Endothelial cell of umbilical vein (primary cell): ENCODE data around the gene VIL1.

Experiments used
- EZH2 ChIP-seq: IDR thresholded peaks from 2 replicates; pipeline ENCODE4 v1.6.1; 2012; ENCODE audit warnings: borderline replicate concordance, low read depth, mild to moderate bottlenecking, moderate library complexity, low read length, inconsistent platforms; ENCODE audit not compliant: severe bottlenecking
- FOS ChIP-seq: IDR thresholded peaks from 2 replicates; pipeline ENCODE4 v1.6.1; 2011; ENCODE audit warnings: mild to moderate bottlenecking, low read length, moderate library complexity, borderline replicate concordance; ENCODE audit not compliant: insufficient read depth
- GATA2 ChIP-seq: IDR thresholded peaks from 2 replicates; pipeline ENCODE4 v1.7.0; 2011; ENCODE audit warnings: low read depth, mild to moderate bottlenecking, moderate library complexity, mixed read lengths, low read length; ENCODE audit not compliant: insufficient read length, insufficient read depth
- JUN ChIP-seq: IDR thresholded peaks from 2 replicates; pipeline ENCODE4 v1.6.1; 2011; ENCODE audit warnings: borderline replicate concordance, low read depth; ENCODE audit not compliant: insufficient read length, insufficient read depth
- MYC ChIP-seq: IDR thresholded peaks from one replicate; pipeline ENCODE4 v1.6.1; 2011; ENCODE audit warnings: mild to moderate bottlenecking, low read depth, low read length
- POLR2A ChIP-seq: IDR thresholded peaks from 2 replicates; pipeline ENCODE4 v1.6.1; 2012; ENCODE audit warnings: low read depth, mild to moderate bottlenecking, control low read depth, low read length
- POLR2AphosphoS5 ChIP-seq: IDR thresholded peaks from 2 replicates; pipeline ENCODE4 v1.6.1; 2012; ENCODE audit warnings: low read depth, mild to moderate bottlenecking, control low read depth, low read length, moderate library complexity; ENCODE audit not compliant: insufficient read depth
- TF ChIP-seq, protein P1 (sequence below), 2 donors: IDR thresholded peaks; 1 replicate in 1 of 2; 2 replicates in 1 of 2; pipeline ENCODE4 v1.5.1; 2011; ENCODE audit warnings: low read length in 2 of 2, mild to moderate bottlenecking in 2 of 2, moderate library complexity in 2 of 2, control low read depth in 1 of 2, inconsistent platforms in 1 of 2, low read depth in 1 of 2; ENCODE audit not compliant: insufficient read depth in 1 of 2; ENCODE audit errors: extremely low read depth in 1 of 2
- TF ChIP-seq, protein P2 (sequence below): IDR thresholded peaks from 2 replicates; pipeline ENCODE4 v1.6.1; 2011; ENCODE audit not compliant: insufficient read depth, insufficient read length

DNA sequence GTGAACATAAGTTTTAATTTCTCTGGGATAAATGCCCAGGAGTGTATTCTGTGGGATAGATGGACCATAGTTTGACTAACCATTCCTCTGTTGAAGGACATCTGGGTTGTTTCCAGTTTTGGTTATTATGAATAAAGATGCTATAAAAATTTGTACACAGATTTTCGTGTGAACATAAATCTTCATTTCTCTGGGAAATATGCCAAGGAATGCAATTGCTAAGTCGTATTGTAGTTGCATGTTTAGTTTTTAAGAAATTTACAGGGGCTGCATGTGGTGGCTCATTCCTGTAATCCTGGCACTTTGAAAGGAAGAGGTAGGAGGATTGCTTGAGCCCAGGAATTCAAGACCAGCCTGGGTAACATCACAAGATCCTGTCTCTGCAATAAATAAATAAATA lies 43.7 kb upstream of the VIL1 start:
- TF ChIP-seq, protein P1, sequence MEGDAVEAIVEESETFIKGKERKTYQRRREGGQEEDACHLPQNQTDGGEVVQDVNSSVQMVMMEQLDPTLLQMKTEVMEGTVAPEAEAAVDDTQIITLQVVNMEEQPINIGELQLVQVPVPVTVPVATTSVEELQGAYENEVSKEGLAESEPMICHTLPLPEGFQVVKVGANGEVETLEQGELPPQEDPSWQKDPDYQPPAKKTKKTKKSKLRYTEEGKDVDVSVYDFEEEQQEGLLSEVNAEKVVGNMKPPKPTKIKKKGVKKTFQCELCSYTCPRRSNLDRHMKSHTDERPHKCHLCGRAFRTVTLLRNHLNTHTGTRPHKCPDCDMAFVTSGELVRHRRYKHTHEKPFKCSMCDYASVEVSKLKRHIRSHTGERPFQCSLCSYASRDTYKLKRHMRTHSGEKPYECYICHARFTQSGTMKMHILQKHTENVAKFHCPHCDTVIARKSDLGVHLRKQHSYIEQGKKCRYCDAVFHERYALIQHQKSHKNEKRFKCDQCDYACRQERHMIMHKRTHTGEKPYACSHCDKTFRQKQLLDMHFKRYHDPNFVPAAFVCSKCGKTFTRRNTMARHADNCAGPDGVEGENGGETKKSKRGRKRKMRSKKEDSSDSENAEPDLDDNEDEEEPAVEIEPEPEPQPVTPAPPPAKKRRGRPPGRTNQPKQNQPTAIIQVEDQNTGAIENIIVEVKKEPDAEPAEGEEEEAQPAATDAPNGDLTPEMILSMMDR (IDR thresholded peaks at IDR 0.05; ENCODE audit: extremely low read depth in 1 of 2, insufficient read depth in 1 of 2, low read depth in 1 of 2, low read length in 2 of 2) = no peak
- TF ChIP-seq POLR2A (no peak), POLR2AphosphoS5 (no peak), EZH2 (no peak), MYC (no peak), GATA2 (no peak), FOS (no peak), JUN (no peak)
- TF ChIP-seq, protein P2, sequence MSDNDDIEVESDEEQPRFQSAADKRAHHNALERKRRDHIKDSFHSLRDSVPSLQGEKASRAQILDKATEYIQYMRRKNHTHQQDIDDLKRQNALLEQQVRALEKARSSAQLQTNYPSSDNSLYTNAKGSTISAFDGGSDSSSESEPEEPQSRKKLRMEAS = no peak
